ENCODE results near the gene AGBL4.

The AGBL4 gene

GRCh38 chr1:48977273-48977672, 1046.5 kb downstream of the AGBL4 start:
- no peak for DNase-seq (ENCODE audit: low read depth)
- H3K4me3 ChIP-seq (ENCODE audit: low read length) = no peak overlapping the region
- TF ChIP-seq CTCF (IDR thresholded peaks at IDR 0.05; ENCODE audit: insufficient read depth, low read depth, low read length, missing control alignments) = no peak

- DNase-seq (ENCODE audit: low read depth) = no peak
- H3K4me3 ChIP-seq (ENCODE audit: low read length) = no peak overlapping the region
- TF ChIP-seq CTCF (IDR thresholded peaks at IDR 0.05; ENCODE audit: insufficient read depth, low read depth, low read length, missing control alignments) = no peak
Measured at GRCh38 chr1:48969971-48970370, 1053.8 kb downstream of the AGBL4 start.

- H3K4me3 ChIP-seq (ENCODE audit: low read length) = no peak overlapping the region
- no peak for DNase-seq (ENCODE audit: low read depth)
- TF ChIP-seq CTCF (IDR thresholded peaks at IDR 0.05; ENCODE audit: insufficient read depth, low read depth, low read length, missing control alignments) = no peak
Measured at GRCh38 chr1:48967318-48967717, 1056.4 kb downstream of the AGBL4 start.

- no peak overlapping the region for H3K4me3 ChIP-seq (ENCODE audit: low read length)
- TF ChIP-seq CTCF (IDR thresholded peaks at IDR 0.05; ENCODE audit: insufficient read depth, low read depth, low read length, missing control alignments) = no peak
- peak; percentile 19 for DNase-seq (ENCODE audit: low read depth)
Measured at GRCh38 chr1:48966583-48966982, 1057.2 kb downstream of the AGBL4 start.

- TF ChIP-seq CTCF (IDR thresholded peaks at IDR 0.05; ENCODE audit: insufficient read depth, low read depth, low read length, missing control alignments) = no peak
- H3K4me3 ChIP-seq (ENCODE audit: low read length) = no peak overlapping the region
- no peak for DNase-seq (ENCODE audit: low read depth)
Measured at GRCh38 chr1:48960320-48960719, 1063.4 kb downstream of the AGBL4 start.

- no peak for TF ChIP-seq CTCF (IDR thresholded peaks at IDR 0.05; ENCODE audit: insufficient read depth, low read depth, low read length, missing control alignments)
- DNase-seq (ENCODE audit: low read depth) = no peak
- no peak overlapping the region for H3K4me3 ChIP-seq (ENCODE audit: low read length)
Measured at GRCh38 chr1:48955774-48956173, 1068.0 kb downstream of the AGBL4 start.

- no peak overlapping the region for H3K4me3 ChIP-seq (ENCODE audit: low read length)
- TF ChIP-seq CTCF (IDR thresholded peaks at IDR 0.05; ENCODE audit: insufficient read depth, low read depth, low read length, missing control alignments) = no peak
- DNase-seq (ENCODE audit: low read depth) = no peak
Measured at GRCh38 chr1:48953617-48954016, 1070.1 kb downstream of the AGBL4 start.
